CD4-positive, alpha-beta T cell (primary cell): ENCODE data around the gene CAMTA1. TPM values are rescaled to one million over a fixed set of nuclear protein-coding genes. Genes with fewer than 3 reads are reported as not detected.

ENCODE experiments used
- ATAC-seq: fragments of 200-7000 bp; cut with Tn5 transposase; one replicate; pipeline ENCODE4 v1.10.0; 2022; ENCODE audit warnings: mild to moderate bottlenecking; ENCODE audit not compliant: poor library complexity
- CTCF ChIA-PET: fragments of 350-600 bp; sonication (Branson Sonifier 250); formaldehyde crosslinking; loops from one replicate; lab custom pipeline; 2021; ENCODE audit warnings: antibody characterized with exemption, inconsistent platforms; lab: Charles Lee
- POLR2A ChIA-PET: fragments of 350-600 bp; sonication (Branson Sonifier 250); formaldehyde crosslinking; loops from one replicate; lab custom pipeline; 2021; ENCODE audit warnings: antibody characterized with exemption, inconsistent platforms; lab: Charles Lee
- DNase-seq, 14 experiments: peaks; one replicate each; pipeline ENCODE4 v3.0.0-alpha.2; 2013 to 2020; ENCODE audit warnings: mixed read lengths in 2 of 14
- H3K27ac ChIP-seq, 2 donors: one replicate each; pipeline versions ENCODE4 v1.5.1 to v1.7.0; 2013; ENCODE audit warnings: low read length in 2 of 2, low read depth in 1 of 2, mild to moderate bottlenecking in 1 of 2
- H3K27me3 ChIP-seq, 2 experiments: 1 replicate in 1 of 2; 2 replicates in 1 of 2; pipeline versions ENCODE4 v1.6.1 to v1.7.0; 2013; ENCODE audit warnings: low read length in 2 of 2, control low read depth in 1 of 2, mild to moderate bottlenecking in 1 of 2, moderate library complexity in 1 of 2; ENCODE audit not compliant: insufficient read depth in 2 of 2, control insufficient read depth in 1 of 2
- H3K36me3 ChIP-seq: one replicate; pipeline ENCODE4 v1.6.1; 2013; ENCODE audit warnings: low read length, control low read depth; ENCODE audit not compliant: insufficient read depth
- H3K4me1 ChIP-seq: one replicate; pipeline ENCODE4 v1.6.1; 2013; ENCODE audit warnings: low read length, control low read depth; ENCODE audit not compliant: insufficient read depth
- H3K4me3 ChIP-seq: one replicate; pipeline ENCODE4 v1.5.1; 2013; ENCODE audit warnings: mild to moderate bottlenecking, low read length, moderate library complexity
- H3K9me3 ChIP-seq, 2 experiments: 1 replicate in 1 of 2; 2 replicates in 1 of 2; pipeline versions ENCODE4 v1.6.1 to v1.7.0; 2013; ENCODE audit warnings: low read length in 2 of 2, mild to moderate bottlenecking in 2 of 2, control low read depth in 1 of 2, moderate library complexity in 1 of 2; ENCODE audit not compliant: control insufficient read depth in 1 of 2, insufficient read depth in 1 of 2
- H3K27ac Mint-ChIP-seq: one replicate; pipeline ENCODE4 v1.8.0; 2020; ENCODE audit warnings: mixed read lengths
- H3K27me3 Mint-ChIP-seq: one replicate; pipeline ENCODE4 v1.8.0; 2021; ENCODE audit warnings: mixed read lengths
- H3K36me3 Mint-ChIP-seq: one replicate; pipeline ENCODE4 v1.8.0; 2021; ENCODE audit warnings: low read depth, mixed read lengths
- H3K4me1 Mint-ChIP-seq: one replicate; pipeline ENCODE4 v1.8.0; 2021; ENCODE audit warnings: low read depth, mixed read lengths
- H3K4me3 Mint-ChIP-seq: one replicate; pipeline ENCODE4 v1.8.0; 2020; ENCODE audit warnings: mild to moderate bottlenecking, mixed read lengths
- H3K9me3 Mint-ChIP-seq: one replicate; pipeline ENCODE4 v1.8.0; 2020; ENCODE audit warnings: mixed read lengths
- CTCF ChIP-seq: fragments of 200-600 bp; IDR thresholded peaks from one replicate; pipeline ENCODE4 v1.8.0; 2022; ENCODE audit warnings: antibody characterized with exemption, mild to moderate bottlenecking
- intact Hi-C, 2 experiments: fragments of 100-400 bp; cut with DNase I in 1 of 2; cut with micrococcal nuclease in 1 of 2; formaldehyde crosslinking; loops; one replicate each; pipeline versions ENCODE4 v1.15.1 to v1.9.0; 2023 to 2025; cut with DNase I, micrococcal nuclease
- total RNA-seq, 174 experiments: library from RNA in 2 of 174; stranded (reverse) in 2 of 174; gene quantifications; one replicate each; pipeline ENCODE4 v1.2.3 and lab custom pipeline; 2021 to 2026

CAMTA1 gene
- total RNA-seq, 2 experiments from 2014 or later = 38.6 to 39.3 TPM

GRCh38 chr1:6956488-6957159 is 171.4 kb downstream of the CAMTA1 start:
- CTCF ChIA-PET = no interaction called here
- POLR2A ChIA-PET = interaction anchor here (1.2 kb wide), 1 partner anchor 11 kb away, joined by 3 read pairs; no protein-coding TSS in a partner anchor
- peaks cover 7% of the 10 kb centered on the region for H3K27me3 Mint-ChIP-seq
- DNase-seq (no peak), ATAC-seq (no peak)
- no peak overlapping the region for H3K27ac Mint-ChIP-seq
- intact Hi-C loops = no loop called here
- H3K4me3 Mint-ChIP-seq = no peak overlapping the region
- no peaks in the 10 kb centered on the region for H3K9me3 Mint-ChIP-seq
- no peaks in the 10 kb centered on the region for H3K4me1 ChIP-seq
- no peak overlapping the region for H3K27ac ChIP-seq
- H3K36me3 Mint-ChIP-seq = no peaks in the 10 kb centered on the region
- H3K4me3 ChIP-seq = no peak overlapping the region
- no peaks in the 10 kb centered on the region for H3K36me3 ChIP-seq
- no peaks in the 10 kb centered on the region for H3K4me1 Mint-ChIP-seq
- no peak for TF ChIP-seq CTCF
- peaks cover 0 to 3% of the 10 kb centered on the region in 2 experiments for H3K27me3 ChIP-seq
- peaks cover 0 to under 1% of the 10 kb centered on the region in 2 experiments for H3K9me3 ChIP-seq

- no peak overlapping the region for H3K27ac ChIP-seq
- H3K27me3 ChIP-seq = peaks cover 0 to 7% of the 10 kb centered on the region in 2 experiments
- H3K4me1 ChIP-seq = peaks cover 4% of the 10 kb centered on the region
- H3K4me3 ChIP-seq = no peak overlapping the region
- DNase-seq = no peak
- H3K36me3 ChIP-seq = no peaks in the 10 kb centered on the region
- intact Hi-C loops = no loop called here
- H3K9me3 ChIP-seq = peaks cover 0 to 6% of the 10 kb centered on the region in 2 experiments
- ChIA-PET POLR2A (interaction anchor here (1.2 kb wide), 1 partner anchor 10 kb away, joined by 3 read pairs; no protein-coding TSS in a partner anchor), CTCF (no interaction called here)
- Mint-ChIP-seq H3K27me3 (peaks cover 7% of the 10 kb centered on the region), H3K4me3 (no peak overlapping the region), H3K36me3 (no peaks in the 10 kb centered on the region), H3K27ac (no peak overlapping the region), H3K4me1 (no peaks in the 10 kb centered on the region), H3K9me3 (no peaks in the 10 kb centered on the region)
- no peak for ATAC-seq
- TF ChIP-seq CTCF = no peak
These were observed 172.1 kb downstream of the CAMTA1 start for GRCh38 chr1:6957341-6957740.

DNA sequence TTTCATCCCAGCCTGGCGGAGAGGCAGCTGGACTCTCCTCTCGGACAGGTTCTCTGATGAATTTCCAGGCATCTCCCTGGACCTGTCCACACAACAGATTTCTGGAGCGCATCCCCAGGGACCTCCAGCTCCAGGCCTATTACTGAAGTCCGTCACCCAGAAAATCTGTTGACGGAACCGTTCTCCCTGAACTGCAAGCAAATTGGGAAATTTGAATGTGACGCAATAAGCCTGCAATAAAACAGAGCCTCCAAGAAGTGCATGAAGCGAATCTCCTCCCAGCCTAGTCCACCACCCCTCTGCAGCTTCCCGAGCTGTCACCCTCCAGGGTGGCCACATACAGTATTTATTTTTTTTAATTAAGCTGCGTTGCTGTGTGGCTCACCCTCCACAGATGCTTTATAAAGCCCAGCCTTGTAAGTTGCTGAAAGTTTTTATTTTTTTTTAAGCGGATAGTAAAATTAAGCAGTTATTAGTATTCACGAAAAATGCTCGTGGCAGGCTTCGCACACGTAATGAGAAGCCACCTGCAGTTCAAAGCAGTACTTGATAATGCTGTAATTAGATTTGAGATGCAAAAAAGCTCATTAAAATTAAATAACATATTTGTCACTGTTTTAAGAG is 173.3 kb downstream of the CAMTA1 start:
- Histone ChIP-seq H3K27ac (no peak overlapping the region), H3K9me3 (peaks cover 0 to 12% of the 10 kb centered on the region in 2 experiments), H3K4me1 (peaks cover 13% of the 10 kb centered on the region), H3K36me3 (no peaks in the 10 kb centered on the region), H3K27me3 (peaks cover 5 to 12% of the 10 kb centered on the region in 2 experiments), H3K4me3 (no peak overlapping the region)
- peaks cover 11% of the 10 kb centered on the region for H3K27me3 Mint-ChIP-seq
- ChIA-PET POLR2A (no interaction called here), CTCF (no interaction called here)
- no peaks in the 10 kb centered on the region for H3K36me3 Mint-ChIP-seq
- peaks cover 8% of the 10 kb centered on the region for H3K4me1 Mint-ChIP-seq
- H3K9me3 Mint-ChIP-seq = no peaks in the 10 kb centered on the region
- intact Hi-C loops = no loop called here
- no peak overlapping the region for H3K27ac Mint-ChIP-seq
- no peak overlapping the region for H3K4me3 Mint-ChIP-seq
- ATAC-seq = no peak
- no peak for TF ChIP-seq CTCF
- no peak for DNase-seq
